Duodenal mucosa (tissue), 2 donors: Measurements from ENCODE around the gene SOX2.

ENCODE experiments used
- H3K27ac ChIP-seq: one replicate; pipeline ENCODE4 v1.7.0; 2013; ENCODE audit warnings: low read depth, low read length
- H3K27me3 ChIP-seq, 2 donors: one replicate each; pipeline ENCODE4 v1.7.0; 2013; ENCODE audit warnings: low read length in 2 of 2, control low read depth in 1 of 2; ENCODE audit not compliant: insufficient read depth in 2 of 2, control insufficient read depth in 1 of 2
- H3K36me3 ChIP-seq, 2 donors: one replicate each; pipeline ENCODE4 v1.7.0; 2013; ENCODE audit warnings: low read length in 2 of 2, control low read depth in 1 of 2; ENCODE audit not compliant: insufficient read depth in 2 of 2, control insufficient read depth in 1 of 2
- H3K4me1 ChIP-seq, 2 donors: one replicate each; pipeline ENCODE4 v1.7.0; 2013; ENCODE audit warnings: low read length in 2 of 2, control low read depth in 1 of 2; ENCODE audit not compliant: insufficient read depth in 2 of 2, control insufficient read depth in 1 of 2
- H3K4me3 ChIP-seq, 2 donors: one replicate each; pipeline ENCODE4 v1.7.0; 2013; ENCODE audit warnings: low read length in 2 of 2, low read depth in 1 of 2
- H3K9ac ChIP-seq, 2 donors: one replicate each; pipeline ENCODE4 v1.7.0; 2013; ENCODE audit warnings: low read length in 2 of 2, low read depth in 1 of 2
- H3K9me3 ChIP-seq, 2 donors: one replicate each; pipeline ENCODE4 v1.7.0; 2013; ENCODE audit warnings: low read length in 2 of 2, control low read depth in 1 of 2; ENCODE audit not compliant: control insufficient read depth in 1 of 2

The SOX2 gene

DNA sequence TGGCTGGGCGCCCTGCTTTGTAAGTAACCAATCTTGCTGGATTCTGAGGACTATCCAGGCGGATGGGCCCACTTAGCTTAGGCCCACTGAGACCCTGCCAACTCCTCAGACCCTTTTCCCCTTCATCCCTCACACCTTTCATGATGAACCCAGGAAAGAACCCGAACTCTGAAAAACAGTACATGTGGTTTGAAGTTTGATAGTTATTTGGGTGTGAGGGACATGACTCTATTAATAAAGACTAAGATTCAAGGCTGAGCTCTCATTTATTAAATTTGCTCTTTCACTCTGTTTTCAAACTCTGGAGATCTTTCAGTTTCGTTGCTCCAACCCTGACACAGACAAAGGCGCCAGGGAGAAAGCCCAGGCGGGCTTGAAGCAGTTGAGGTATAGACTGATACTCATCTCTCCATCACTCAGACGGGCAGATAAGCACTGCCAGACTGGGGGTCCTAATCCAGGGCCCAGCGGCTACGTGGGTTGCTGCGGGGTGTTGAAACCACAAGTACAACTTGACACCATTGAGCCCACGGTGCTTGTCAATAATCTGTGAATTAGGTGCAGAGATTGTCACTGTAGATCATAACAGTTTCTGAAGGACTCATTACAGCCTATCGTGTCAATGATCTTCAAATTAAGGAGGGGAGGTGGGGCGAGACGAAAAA is 7.2 kb upstream of the SOX2 start:
- peaks cover 66 to 91% of the 10 kb centered on the region in 2 donors for H3K27me3 ChIP-seq
- H3K4me1 ChIP-seq = peaks cover 0 to 3% of the 10 kb centered on the region in 2 donors
- no peaks in the 10 kb centered on the region for H3K9me3 ChIP-seq
- H3K9ac ChIP-seq = no peak overlapping the region
- H3K36me3 ChIP-seq = no peaks in the 10 kb centered on the region
- no peak overlapping the region for H3K4me3 ChIP-seq
- no peak overlapping the region for H3K27ac ChIP-seq

DNA sequence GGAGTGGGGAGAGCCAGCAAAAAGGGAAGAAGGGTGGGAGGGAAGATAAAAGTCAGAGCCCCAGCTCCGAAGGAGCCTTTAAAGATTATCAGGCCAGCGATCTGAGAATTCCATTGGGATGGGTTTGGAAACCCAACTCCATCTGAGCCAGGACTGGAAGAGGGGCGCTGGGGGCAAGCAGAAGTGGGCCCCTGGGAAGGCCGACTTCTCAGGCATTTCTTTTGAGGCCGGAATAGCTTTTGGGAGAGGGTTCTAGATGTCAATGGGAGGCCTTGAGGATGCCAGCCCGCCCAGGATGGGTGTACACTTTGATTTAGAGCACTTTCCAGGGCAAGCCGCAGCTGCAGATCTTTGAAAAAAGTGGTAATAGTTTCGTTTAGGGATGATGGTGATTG is 6.6 kb upstream of the SOX2 start:
- Histone ChIP-seq H3K27me3 (peaks cover 66 to 90% of the 10 kb centered on the region in 2 donors), H3K4me3 (no peak overlapping the region), H3K4me1 (peaks cover 0 to 3% of the 10 kb centered on the region in 2 donors), H3K9ac (no peak overlapping the region), H3K36me3 (no peaks in the 10 kb centered on the region), H3K9me3 (no peaks in the 10 kb centered on the region), H3K27ac (no peak overlapping the region)

DNA sequence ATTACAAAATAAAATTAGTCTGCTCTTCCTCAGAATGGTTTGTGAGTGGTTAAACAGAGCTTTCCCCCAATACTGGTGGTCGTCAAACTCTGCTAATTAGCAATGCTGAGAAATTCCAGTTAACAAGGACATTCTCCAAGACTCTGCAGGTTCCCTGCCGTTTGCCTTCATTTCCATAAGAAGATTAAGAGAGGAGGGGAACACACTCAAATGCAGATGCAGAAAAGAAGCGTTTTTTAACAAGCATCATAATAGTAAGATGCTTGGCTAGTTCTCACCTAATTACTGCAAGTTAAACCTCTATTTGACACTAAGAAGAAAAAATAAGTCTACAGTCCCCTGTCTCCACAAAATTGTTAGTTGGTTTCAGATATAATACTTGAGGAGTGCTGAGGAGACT is 3.7 kb upstream of the SOX2 start:
- H3K9me3 ChIP-seq = no peaks in the 10 kb centered on the region
- no peak overlapping the region for H3K9ac ChIP-seq
- H3K27me3 ChIP-seq = peaks cover 72 to 94% of the 10 kb centered on the region in 2 donors
- no peak overlapping the region for H3K4me3 ChIP-seq
- peaks cover 0 to 5% of the 10 kb centered on the region in 2 donors for H3K4me1 ChIP-seq
- no peak overlapping the region for H3K27ac ChIP-seq
- no peaks in the 10 kb centered on the region for H3K36me3 ChIP-seq

DNA sequence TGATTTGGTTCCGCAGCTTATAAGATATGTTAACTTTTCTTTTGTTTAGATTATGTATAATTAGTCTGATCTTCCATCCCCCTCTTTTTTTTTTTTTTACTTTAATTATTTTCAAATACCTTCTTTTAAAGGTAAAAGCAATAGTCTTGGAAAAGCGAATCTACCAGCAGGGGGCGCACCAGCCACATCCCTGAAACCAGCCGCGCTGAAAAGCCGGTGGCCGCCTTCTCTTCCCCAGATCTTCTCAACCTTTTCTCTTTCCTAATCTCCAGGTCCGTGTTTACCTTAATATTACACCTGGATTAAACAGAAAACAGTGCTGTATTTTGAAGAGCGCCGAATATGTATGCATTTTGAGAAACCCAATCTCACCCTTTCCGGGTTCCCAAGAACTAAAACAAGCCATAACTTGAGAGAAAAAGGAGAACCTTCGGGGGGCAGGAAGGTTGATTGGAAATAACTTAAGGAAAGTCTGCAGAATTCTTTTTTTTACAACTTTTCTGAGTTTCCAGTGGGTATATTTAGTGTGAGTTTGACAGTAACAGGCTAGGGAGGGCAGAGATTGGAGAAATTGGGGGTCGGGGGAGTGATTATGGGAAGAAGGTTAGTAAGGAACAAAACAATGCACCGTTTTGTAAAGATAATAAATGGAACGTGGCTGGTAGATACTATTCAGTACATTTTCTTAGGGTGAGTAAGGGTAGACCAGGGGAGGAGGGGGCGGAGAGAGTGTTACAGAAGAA is 2.0 kb upstream of the SOX2 start:
- no peak overlapping the region for H3K4me3 ChIP-seq
- no peak overlapping the region for H3K9ac ChIP-seq

DNA sequence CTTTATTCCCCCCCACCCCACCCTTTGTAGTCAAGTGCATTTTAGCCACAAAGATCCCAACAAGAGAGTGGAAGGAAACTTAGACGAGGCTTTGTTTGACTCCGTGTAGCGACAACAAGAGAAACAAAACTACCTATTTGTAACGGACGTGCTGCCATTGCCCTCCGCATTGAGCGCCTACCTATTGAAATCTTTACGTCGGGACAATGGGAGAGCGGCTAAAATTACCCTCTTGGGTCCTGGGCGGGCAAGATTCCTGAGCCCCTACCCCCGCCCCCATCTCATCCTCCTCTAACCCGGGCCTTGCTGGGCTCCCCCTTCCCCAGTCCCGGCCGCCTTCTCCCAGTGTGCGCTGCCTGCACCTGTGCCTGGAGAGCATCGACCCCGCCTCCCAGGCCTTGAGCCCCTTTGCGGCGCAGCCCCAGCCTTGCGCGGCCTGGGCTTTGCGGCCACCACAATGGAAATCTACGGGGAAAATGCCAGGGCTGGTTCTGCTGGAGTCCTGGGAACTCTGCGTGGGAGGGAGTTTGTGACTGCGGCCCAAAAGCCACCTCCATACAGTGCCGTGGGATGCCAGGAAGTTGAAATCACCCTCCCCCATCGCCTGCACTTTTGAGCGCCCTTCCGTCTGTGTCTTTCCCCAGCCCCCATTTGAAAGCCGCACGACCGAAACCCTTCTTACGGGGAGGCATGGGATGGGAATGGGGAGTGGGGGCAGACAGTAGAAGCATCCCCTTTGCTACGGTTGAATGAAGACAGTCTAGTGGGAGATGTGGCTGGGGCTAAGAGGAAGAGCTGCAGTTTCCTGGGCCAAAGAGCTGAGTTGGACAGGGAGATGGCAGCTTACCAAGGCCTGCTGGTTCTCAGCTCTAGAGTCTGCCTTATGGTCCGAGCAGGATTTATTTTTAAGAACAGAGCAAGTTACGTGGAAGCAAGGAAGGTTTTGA is 1.1 kb upstream of the SOX2 start:
- Histone ChIP-seq H3K4me3 (no peak overlapping the region), H3K9ac (no peak overlapping the region), H3K27ac (no peak overlapping the region), H3K9me3 (no peaks in the 10 kb centered on the region), H3K4me1 (peaks cover 0 to 5% of the 10 kb centered on the region in 2 donors), H3K27me3 (peaks cover 68 to 91% of the 10 kb centered on the region in 2 donors), H3K36me3 (no peaks in the 10 kb centered on the region)

More for the DNA sequence above, 2.0 kb upstream of the SOX2 start:
- Histone ChIP-seq H3K27me3 (peaks cover 69 to 92% of the 10 kb centered on the region in 2 donors), H3K27ac (no peak overlapping the region), H3K36me3 (no peaks in the 10 kb centered on the region), H3K4me1 (peaks cover 0 to 5% of the 10 kb centered on the region in 2 donors), H3K9me3 (no peaks in the 10 kb centered on the region)

DNA sequence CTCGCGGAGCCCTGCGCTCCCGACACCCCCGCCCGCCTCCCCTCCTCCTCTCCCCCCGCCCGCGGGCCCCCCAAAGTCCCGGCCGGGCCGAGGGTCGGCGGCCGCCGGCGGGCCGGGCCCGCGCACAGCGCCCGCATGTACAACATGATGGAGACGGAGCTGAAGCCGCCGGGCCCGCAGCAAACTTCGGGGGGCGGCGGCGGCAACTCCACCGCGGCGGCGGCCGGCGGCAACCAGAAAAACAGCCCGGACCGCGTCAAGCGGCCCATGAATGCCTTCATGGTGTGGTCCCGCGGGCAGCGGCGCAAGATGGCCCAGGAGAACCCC is 464 bp downstream of the SOX2 start:
- no peak overlapping the region for H3K27ac ChIP-seq
- no peak overlapping the region for H3K9ac ChIP-seq
- H3K27me3 ChIP-seq = peaks cover 73 to 92% of the 10 kb centered on the region in 2 donors

DNA sequence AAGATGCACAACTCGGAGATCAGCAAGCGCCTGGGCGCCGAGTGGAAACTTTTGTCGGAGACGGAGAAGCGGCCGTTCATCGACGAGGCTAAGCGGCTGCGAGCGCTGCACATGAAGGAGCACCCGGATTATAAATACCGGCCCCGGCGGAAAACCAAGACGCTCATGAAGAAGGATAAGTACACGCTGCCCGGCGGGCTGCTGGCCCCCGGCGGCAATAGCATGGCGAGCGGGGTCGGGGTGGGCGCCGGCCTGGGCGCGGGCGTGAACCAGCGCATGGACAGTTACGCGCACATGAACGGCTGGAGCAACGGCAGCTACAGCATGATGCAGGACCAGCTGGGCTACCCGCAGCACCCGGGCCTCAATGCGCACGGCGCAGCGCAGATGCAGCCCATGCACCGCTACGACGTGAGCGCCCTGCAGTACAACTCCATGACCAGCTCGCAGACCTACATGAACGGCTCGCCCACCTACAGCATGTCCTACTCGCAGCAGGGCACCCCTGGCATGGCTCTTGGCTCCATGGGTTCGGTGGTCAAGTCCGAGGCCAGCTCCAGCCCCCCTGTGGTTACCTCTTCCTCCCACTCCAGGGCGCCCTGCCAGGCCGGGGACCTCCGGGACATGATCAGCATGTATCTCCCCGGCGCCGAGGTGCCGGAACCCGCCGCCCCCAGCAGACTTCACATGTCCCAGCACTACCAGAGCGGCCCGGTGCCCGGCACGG is 991 bp downstream of the SOX2 start:
- Histone ChIP-seq H3K9me3 (no peaks in the 10 kb centered on the region), H3K9ac (no peak overlapping the region), H3K4me3 (peak overlapping the region in 1 of 2 donors; percentile 21), H3K27ac (no peak overlapping the region), H3K36me3 (no peaks in the 10 kb centered on the region), H3K27me3 (peaks cover 73 to 92% of the 10 kb centered on the region in 2 donors), H3K4me1 (peaks cover 0 to 5% of the 10 kb centered on the region in 2 donors)

More for the DNA sequence above, 464 bp downstream of the SOX2 start:
- peaks cover 0 to 5% of the 10 kb centered on the region in 2 donors for H3K4me1 ChIP-seq
- no peaks in the 10 kb centered on the region for H3K36me3 ChIP-seq
- no peaks in the 10 kb centered on the region for H3K9me3 ChIP-seq
- no peak overlapping the region for H3K4me3 ChIP-seq

DNA sequence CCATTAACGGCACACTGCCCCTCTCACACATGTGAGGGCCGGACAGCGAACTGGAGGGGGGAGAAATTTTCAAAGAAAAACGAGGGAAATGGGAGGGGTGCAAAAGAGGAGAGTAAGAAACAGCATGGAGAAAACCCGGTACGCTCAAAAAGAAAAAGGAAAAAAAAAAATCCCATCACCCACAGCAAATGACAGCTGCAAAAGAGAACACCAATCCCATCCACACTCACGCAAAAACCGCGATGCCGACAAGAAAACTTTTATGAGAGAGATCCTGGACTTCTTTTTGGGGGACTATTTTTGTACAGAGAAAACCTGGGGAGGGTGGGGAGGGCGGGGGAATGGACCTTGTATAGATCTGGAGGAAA is 1.5 kb downstream of the SOX2 start:
- Histone ChIP-seq H3K4me3 (no peak overlapping the region), H3K9me3 (no peaks in the 10 kb centered on the region), H3K27me3 (peaks cover 74 to 92% of the 10 kb centered on the region in 2 donors), H3K36me3 (no peaks in the 10 kb centered on the region), H3K27ac (no peak overlapping the region), H3K4me1 (peaks cover 0 to 5% of the 10 kb centered on the region in 2 donors), H3K9ac (no peak overlapping the region)

DNA sequence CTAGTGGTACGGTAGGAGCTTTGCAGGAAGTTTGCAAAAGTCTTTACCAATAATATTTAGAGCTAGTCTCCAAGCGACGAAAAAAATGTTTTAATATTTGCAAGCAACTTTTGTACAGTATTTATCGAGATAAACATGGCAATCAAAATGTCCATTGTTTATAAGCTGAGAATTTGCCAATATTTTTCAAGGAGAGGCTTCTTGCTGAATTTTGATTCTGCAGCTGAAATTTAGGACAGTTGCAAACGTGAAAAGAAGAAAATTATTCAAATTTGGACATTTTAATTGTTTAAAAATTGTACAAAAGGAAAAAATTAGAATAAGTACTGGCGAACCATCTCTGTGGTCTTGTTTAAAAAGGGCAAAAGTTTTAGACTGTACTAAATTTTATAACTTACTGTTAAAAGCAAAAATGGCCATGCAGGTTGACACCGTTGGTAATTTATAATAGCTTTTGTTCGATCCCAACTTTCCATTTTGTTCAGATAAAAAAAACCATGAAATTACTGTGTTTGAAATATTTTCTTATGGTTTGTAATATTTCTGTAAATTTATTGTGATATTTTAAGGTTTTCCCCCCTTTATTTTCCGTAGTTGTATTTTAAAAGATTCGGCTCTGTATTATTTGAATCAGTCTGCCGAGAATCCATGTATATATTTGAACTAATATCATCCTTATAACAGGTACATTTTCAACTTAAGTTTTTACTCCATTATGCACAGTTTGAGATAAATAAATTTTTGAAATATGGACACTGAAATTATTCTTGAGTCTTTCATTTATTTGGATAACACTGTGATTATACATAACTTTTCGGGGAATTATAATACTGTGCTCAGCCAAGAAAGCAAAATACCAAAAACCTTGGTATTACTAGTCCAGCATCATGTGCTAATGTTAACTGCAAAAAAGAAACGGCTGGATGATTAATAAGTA is 2.2 kb downstream of the SOX2 start:
- Histone ChIP-seq H3K27ac (no peak overlapping the region), H3K36me3 (no peaks in the 10 kb centered on the region), H3K9me3 (no peaks in the 10 kb centered on the region), H3K4me1 (peaks cover 0 to 5% of the 10 kb centered on the region in 2 donors), H3K27me3 (peaks cover 78 to 92% of the 10 kb centered on the region in 2 donors), H3K4me3 (no peak overlapping the region), H3K9ac (no peak overlapping the region)
